B cell (primary cell): Measurements from ENCODE around the gene TFAP2E. TPM values are rescaled to one million over a fixed set of nuclear protein-coding genes. Genes with fewer than 3 reads are reported as not detected.

Experiments
- ATAC-seq: fragments of 200-7000 bp; cut with Tn5 transposase; one replicate; pipeline ENCODE4 v1.10.0; 2021; ENCODE audit warnings: low read depth, mild to moderate bottlenecking, moderate number of reproducible peaks, moderate library complexity
- CTCF ChIA-PET: fragments of 350-600 bp; sonication (Branson Sonifier 250); formaldehyde crosslinking; loops from one replicate; lab custom pipeline; 2021; ENCODE audit warnings: antibody characterized with exemption, inconsistent platforms; lab: Charles Lee
- POLR2A ChIA-PET: fragments of 350-600 bp; sonication (Branson Sonifier 250); formaldehyde crosslinking; loops from one replicate; lab custom pipeline; 2021; ENCODE audit warnings: antibody characterized with exemption; lab: Charles Lee
- DNase-seq: peaks from one replicate; pipeline ENCODE4 v3.0.0; 2013
- H2AFZ ChIP-seq: 2 replicates; pipeline ENCODE4 v1.6.1; 2012; ENCODE audit warnings: mild to moderate bottlenecking, low read depth, low read length; ENCODE audit not compliant: insufficient read depth, poor library complexity, severe bottlenecking
- H3K27ac ChIP-seq, 2 donors: 1 replicate in 1 of 2; 2 replicates in 1 of 2; pipeline ENCODE4 v1.5.1; 2012 to 2013; ENCODE audit warnings: low read length in 2 of 2, mild to moderate bottlenecking in 2 of 2, moderate library complexity in 1 of 2
- H3K27me3 ChIP-seq, 4 experiments: fragments of 200-600 bp in 1 of 4; sonication (generic) in 1 of 4; replicated peaks in 1 of 4; 1 replicate in 2 of 4; 2 replicates in 2 of 4; pipeline versions ENCODE4 v1.6.1 to v1.7.0; 2013 to 2016; ENCODE audit warnings: low read length in 3 of 4, mild to moderate bottlenecking in 2 of 4, mixed read lengths in 1 of 4, moderate library complexity in 1 of 4; ENCODE audit not compliant: insufficient read depth in 4 of 4, control insufficient read depth in 3 of 4; ENCODE audit errors: control extremely low read depth in 1 of 4
- H3K36me3 ChIP-seq, 2 experiments: replicated peaks in 1 of 2; 1 replicate in 1 of 2; 2 replicates in 1 of 2; pipeline versions ENCODE4 v1.6.1 to v1.7.1; 2013; ENCODE audit warnings: low read length in 1 of 2; ENCODE audit not compliant: insufficient read depth in 2 of 2, control insufficient read depth in 1 of 2; ENCODE audit errors: control extremely low read depth in 1 of 2, extremely low read depth in 1 of 2
- H3K4me1 ChIP-seq, 2 donors: fragments of 200-600 bp in 1 of 2; sonication (generic) in 1 of 2; 1 replicate in 1 of 2; 2 replicates in 1 of 2; pipeline versions ENCODE4 v1.5.1 to v1.6.1; 2013 to 2017; ENCODE audit warnings: low read length in 2 of 2; ENCODE audit not compliant: control insufficient read depth in 2 of 2, insufficient read depth in 2 of 2
- H3K4me2 ChIP-seq: replicated peaks from 2 replicates; pipeline ENCODE3; 2012; ENCODE audit warnings: mild to moderate bottlenecking, low read depth, low read length; ENCODE audit not compliant: poor library complexity, severe bottlenecking
- H3K4me3 ChIP-seq, 5 experiments: fragments of 200-600 bp in 1 of 5; sonication (generic) in 1 of 5; 1 replicate in 3 of 5; 2 replicates in 2 of 5; pipeline versions ENCODE4 v1.5.1 to v1.7.0; 2011 to 2016; ENCODE audit warnings: low read length in 4 of 5, mild to moderate bottlenecking in 4 of 5, low read depth in 2 of 5, control low read depth in 1 of 5, moderate library complexity in 1 of 5; ENCODE audit not compliant: insufficient read depth in 1 of 5; ENCODE audit errors: control extremely low read depth in 1 of 5, extremely low read depth in 1 of 5
- H3K79me2 ChIP-seq: fragments of 200-600 bp; sonication (generic); one replicate; pipeline ENCODE4 v1.6.0; 2016; ENCODE audit warnings: low read length; ENCODE audit not compliant: control insufficient read depth, insufficient read depth
- H3K9ac ChIP-seq: fragments of 200-600 bp; sonication (generic); 2 replicates; pipeline ENCODE4 v1.6.1; 2017; ENCODE audit warnings: mild to moderate bottlenecking, low read length, moderate library complexity
- H3K9me3 ChIP-seq, 3 donors: one replicate each; pipeline versions ENCODE4 v1.6.1 to v1.7.1; 2013; ENCODE audit warnings: low read length in 2 of 3; ENCODE audit not compliant: control insufficient read depth in 2 of 3, insufficient read depth in 1 of 3; ENCODE audit errors: control extremely low read depth in 1 of 3
- H4K20me1 ChIP-seq: 2 replicates; pipeline ENCODE4 v1.6.0; 2012; ENCODE audit warnings: mild to moderate bottlenecking, low read length; ENCODE audit not compliant: insufficient read depth, control insufficient read depth, poor library complexity, severe bottlenecking
- H3K27ac Mint-ChIP-seq: one replicate; pipeline ENCODE4 v1.8.0; 2021; ENCODE audit warnings: mixed read lengths
- H3K27me3 Mint-ChIP-seq: one replicate; pipeline ENCODE4 v1.8.0; 2021; ENCODE audit warnings: mixed read lengths
- H3K4me1 Mint-ChIP-seq: one replicate; pipeline ENCODE4 v1.8.0; 2021; ENCODE audit warnings: mixed read lengths
- H3K4me3 Mint-ChIP-seq: one replicate; pipeline ENCODE4 v1.8.0; 2021; ENCODE audit warnings: mixed read lengths
- H3K9me3 Mint-ChIP-seq: one replicate; pipeline ENCODE4 v1.8.0; 2022; ENCODE audit warnings: mixed read lengths; ENCODE audit not compliant: insufficient read depth
- EZH2 ChIP-seq: IDR thresholded peaks from 2 replicates; pipeline ENCODE4 v1.6.1; 2012; ENCODE audit warnings: borderline replicate concordance, low read depth, mild to moderate bottlenecking, moderate library complexity, low read length; ENCODE audit not compliant: insufficient read depth, poor library complexity, severe bottlenecking
- WGBS: methylation state at CpG from one replicate; pipeline ENCODE4 v1.1.5; 2013; ENCODE audit warnings: missing lambda C conversion rate; ENCODE audit not compliant: insufficient coverage; 5-methylcytosine and 5-hydroxymethylcytosine counted together
- intact Hi-C: fragments of 100-400 bp; cut with micrococcal nuclease; formaldehyde crosslinking; loops from one replicate; pipeline ENCODE4 v1.10.0; 2022
- polyA minus RNA-seq: library from RNA; depleted of rRNA, polyadenylated mRNA; stranded (reverse); fragments of >200 nt; gene quantifications from 2 replicates; pipeline ENCODE4 v1.2.3, GENCODE V29; 2012
- polyA plus RNA-seq: library from polyadenylated mRNA; depleted of rRNA; stranded (reverse); fragments of >200 nt; gene quantifications from 2 replicates; pipeline ENCODE4 v1.2.3, GENCODE V29; 2012
- total RNA-seq, 2 donors: library from RNA; stranded (reverse); fragments of 120-200 nt in 1 of 2; gene quantifications; 1 replicate in 1 of 2; 2 replicates in 1 of 2; pipeline versions ENCODE4 v1.2.3 to v1.2.4, GENCODE V29; 2013 to 2022
- TF ChIP-seq, protein P1 (sequence below): fragments of 200-600 bp; IDR thresholded peaks from one replicate; pipeline ENCODE4 v1.8.0; 2022; ENCODE audit warnings: antibody characterized with exemption, mild to moderate bottlenecking

Gene TFAP2E
- total RNA-seq (3.2 and 4.5 TPM in 2 replicates), polyA plus RNA-seq (2.3 and 3.8 TPM in 2 replicates), polyA minus RNA-seq (2.0 and 2.2 TPM in 2 replicates)
- 1.2 TPM for total RNA-seq (2013)

DNA sequence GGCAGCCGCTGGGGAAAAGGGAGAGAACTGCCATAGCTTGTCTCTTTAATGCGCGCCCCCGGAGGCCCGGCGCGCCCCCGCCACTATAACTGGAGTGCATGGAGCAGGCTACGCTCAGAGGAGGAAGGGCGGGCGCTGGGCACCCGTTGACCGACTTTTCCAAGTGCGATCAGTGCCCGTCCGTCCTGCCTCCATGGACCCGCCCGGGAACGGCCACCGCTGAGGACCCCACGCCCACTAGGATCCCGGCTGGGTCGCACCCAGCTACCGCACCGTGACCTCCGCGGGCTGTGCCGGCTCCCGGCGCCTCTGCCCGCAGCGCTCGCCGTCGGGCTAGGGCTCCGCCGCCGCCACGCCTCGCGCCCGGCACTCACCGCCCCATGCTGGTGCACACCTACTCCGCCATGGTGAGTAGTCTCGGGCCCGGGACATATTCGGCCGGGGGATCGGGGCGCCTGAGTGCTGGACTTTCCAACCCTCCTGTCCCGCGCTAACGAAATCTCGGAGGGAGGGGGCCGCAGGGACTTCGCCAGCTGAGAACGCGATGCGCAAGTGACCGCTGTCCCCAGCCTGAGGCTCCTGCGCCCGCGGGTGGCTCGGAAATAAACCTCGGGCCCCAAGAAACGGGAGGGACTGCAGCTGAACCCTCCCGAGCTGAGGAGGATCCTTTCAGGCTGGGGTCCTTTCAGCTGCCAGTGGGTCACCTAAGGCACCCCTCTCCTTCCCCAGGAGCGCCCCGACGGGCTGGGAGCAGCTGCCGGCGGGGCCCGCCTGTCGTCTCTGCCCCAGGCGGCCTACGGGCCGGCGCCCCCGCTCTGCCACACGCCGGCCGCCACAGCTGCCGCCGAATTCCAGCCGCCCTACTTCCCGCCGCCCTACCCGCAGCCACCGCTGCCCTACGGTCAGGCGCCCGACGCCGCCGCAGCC is at the start of gene TFAP2E:
TSS of gene TFAP2E (plus strand) at position 117 of the 927 bp plus-strand sequence. CDS start at position 381, 264 bp downstream.
- no peak within 1 kb of the TSS for H3K27ac Mint-ChIP-seq
- intact Hi-C loops, result no loop called here
- DNase-seq, result no peak

More for the DNA sequence above, at the start of gene TFAP2E:
- H3K9me3 Mint-ChIP-seq, result no peaks in the 10 kb centered on the region
- H2AFZ ChIP-seq, result peak within 1 kb of the TSS; percentile 24
- H3K9me3 ChIP-seq, result peaks cover 0 to 7% (median 0%) of the 10 kb centered on the region in 3 donors
- H3K4me2 ChIP-seq, result peak within 1 kb of the TSS; percentile 73
- no peaks in the 10 kb centered on the region for H4K20me1 ChIP-seq
- H3K27me3 Mint-ChIP-seq, result peaks cover 26% of the 10 kb centered on the region
- H3K27ac ChIP-seq, result no peak within 1 kb of the TSS
- peak within 1 kb of the TSS; percentile 45 for H3K4me3 Mint-ChIP-seq
- CTCF ChIA-PET, result interaction anchor here (0.9 to 10.5 kb wide), 5 partner anchors 9 to 203 kb away, joined by 3 to 111 read pairs (median 17); partner anchors contain the start of gene C1orf216
- H3K4me1 ChIP-seq, result peaks cover 21 to 35% of the 10 kb centered on the region in 2 donors
- H3K79me2 ChIP-seq, result no peaks in the 10 kb centered on the region
- POLR2A ChIA-PET, result interaction anchor here (0.6 kb wide), 1 partner anchor 669 kb away, joined by 3 read pairs; no protein-coding TSS in a partner anchor
- H3K4me1 Mint-ChIP-seq, result peaks cover 34% of the 10 kb centered on the region
- peaks cover 0 to 21% (median 6%) of the 10 kb centered on the region in 4 experiments for H3K27me3 ChIP-seq
- peak within 1 kb of the TSS in 3 of 5 experiments; percentile 11 to 26 (median 19) for H3K4me3 ChIP-seq
- WGBS, result 43% methylated on average over 93 of the region's 95 CpGs
- ATAC-seq, result no peak
- peak within 1 kb of the TSS; percentile 40 for H3K9ac ChIP-seq
- no peaks in the 10 kb centered on the region for H3K36me3 ChIP-seq
- TF ChIP-seq EZH2, result no peak
- TF ChIP-seq, protein P1, sequence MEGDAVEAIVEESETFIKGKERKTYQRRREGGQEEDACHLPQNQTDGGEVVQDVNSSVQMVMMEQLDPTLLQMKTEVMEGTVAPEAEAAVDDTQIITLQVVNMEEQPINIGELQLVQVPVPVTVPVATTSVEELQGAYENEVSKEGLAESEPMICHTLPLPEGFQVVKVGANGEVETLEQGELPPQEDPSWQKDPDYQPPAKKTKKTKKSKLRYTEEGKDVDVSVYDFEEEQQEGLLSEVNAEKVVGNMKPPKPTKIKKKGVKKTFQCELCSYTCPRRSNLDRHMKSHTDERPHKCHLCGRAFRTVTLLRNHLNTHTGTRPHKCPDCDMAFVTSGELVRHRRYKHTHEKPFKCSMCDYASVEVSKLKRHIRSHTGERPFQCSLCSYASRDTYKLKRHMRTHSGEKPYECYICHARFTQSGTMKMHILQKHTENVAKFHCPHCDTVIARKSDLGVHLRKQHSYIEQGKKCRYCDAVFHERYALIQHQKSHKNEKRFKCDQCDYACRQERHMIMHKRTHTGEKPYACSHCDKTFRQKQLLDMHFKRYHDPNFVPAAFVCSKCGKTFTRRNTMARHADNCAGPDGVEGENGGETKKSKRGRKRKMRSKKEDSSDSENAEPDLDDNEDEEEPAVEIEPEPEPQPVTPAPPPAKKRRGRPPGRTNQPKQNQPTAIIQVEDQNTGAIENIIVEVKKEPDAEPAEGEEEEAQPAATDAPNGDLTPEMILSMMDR, result no peak
